Skeletal muscle satellite cell (primary cell): ENCODE results near the gene TRAF3IP1.

Source experiments
- H3K27me3 ChIP-seq: 2 replicates; pipeline ENCODE4 v1.7.0; 2013; ENCODE audit warnings: low read length; ENCODE audit not compliant: control insufficient read depth, insufficient read depth
- H3K36me3 ChIP-seq: 2 replicates; pipeline ENCODE4 v1.7.0; 2013; ENCODE audit warnings: mild to moderate bottlenecking, control low read depth, low read length; ENCODE audit not compliant: insufficient read depth
- H3K4me1 ChIP-seq: 2 replicates; pipeline ENCODE4 v1.7.0; 2013; ENCODE audit warnings: low read length; ENCODE audit not compliant: control insufficient read depth, insufficient read depth
- H3K4me2 ChIP-seq: 2 replicates; pipeline ENCODE4 v1.7.0; 2013; ENCODE audit warnings: mild to moderate bottlenecking, low read length
- H3K4me3 ChIP-seq: 2 replicates; pipeline ENCODE4 v1.7.0; 2013; ENCODE audit warnings: low read length
- H3K9ac ChIP-seq: 2 replicates; pipeline ENCODE4 v1.7.0; 2013; ENCODE audit warnings: mild to moderate bottlenecking, low read depth, low read length, moderate library complexity
- H3K9me3 ChIP-seq: replicated peaks from 2 replicates; pipeline ENCODE4 v1.7.0; 2013; ENCODE audit warnings: mild to moderate bottlenecking, control low read depth, low read length

TRAF3IP1 gene

GRCh38 chr2:238427435-238428162 lies 107.3 kb downstream of the TRAF3IP1 start:
- Histone ChIP-seq H3K4me2 (peak overlapping the region; percentile 98), H3K9me3 (no peaks in the 10 kb centered on the region), H3K36me3 (peaks cover 23% of the 10 kb centered on the region), H3K27me3 (no peaks in the 10 kb centered on the region), H3K4me1 (peaks cover 42% of the 10 kb centered on the region), H3K4me3 (peak overlapping the region; percentile 98), H3K9ac (peak overlapping the region; percentile 100)

- no peaks in the 10 kb centered on the region for H3K27me3 ChIP-seq
- H3K9me3 ChIP-seq: no peaks in the 10 kb centered on the region
- peaks cover 43% of the 10 kb centered on the region for H3K4me1 ChIP-seq
- peak overlapping the region; percentile 100 for H3K9ac ChIP-seq
- peaks cover 35% of the 10 kb centered on the region for H3K36me3 ChIP-seq
- H3K4me3 ChIP-seq: peak overlapping the region; percentile 98
- H3K4me2 ChIP-seq: peak overlapping the region; percentile 98
Observed at GRCh38 chr2:238428866-238429265, 108.5 kb downstream of the TRAF3IP1 start.

- Histone ChIP-seq H3K9ac (no peak overlapping the region), H3K4me3 (no peak overlapping the region), H3K27me3 (no peaks in the 10 kb centered on the region), H3K9me3 (no peaks in the 10 kb centered on the region), H3K4me2 (no peak overlapping the region), H3K36me3 (peaks cover 49% of the 10 kb centered on the region), H3K4me1 (peaks cover 50% of the 10 kb centered on the region)
Observed at GRCh38 chr2:238430781-238431180, 110.5 kb downstream of the TRAF3IP1 start.

GRCh38 chr2:238431456-238431855 lies 111.1 kb downstream of the TRAF3IP1 start:
- no peak overlapping the region for H3K4me2 ChIP-seq
- no peak overlapping the region for H3K4me3 ChIP-seq
- peaks cover 51% of the 10 kb centered on the region for H3K4me1 ChIP-seq
- peaks cover 56% of the 10 kb centered on the region for H3K36me3 ChIP-seq
- peak overlapping the region; percentile 35 for H3K9ac ChIP-seq
- H3K27me3 ChIP-seq: no peaks in the 10 kb centered on the region
- H3K9me3 ChIP-seq: no peaks in the 10 kb centered on the region

- no peaks in the 10 kb centered on the region for H3K27me3 ChIP-seq
- H3K9ac ChIP-seq: peak overlapping the region; percentile 89
- peaks cover 65% of the 10 kb centered on the region for H3K36me3 ChIP-seq
- peaks cover 51% of the 10 kb centered on the region for H3K4me1 ChIP-seq
- peak overlapping the region; percentile 56 for H3K4me3 ChIP-seq
- H3K4me2 ChIP-seq: peak overlapping the region; percentile 65
- H3K9me3 ChIP-seq: no peaks in the 10 kb centered on the region
Observed at GRCh38 chr2:238433300-238433915, 113.1 kb downstream of the TRAF3IP1 start.

GRCh38 chr2:238433941-238434845 lies 113.9 kb downstream of the TRAF3IP1 start:
- Histone ChIP-seq H3K27me3 (no peaks in the 10 kb centered on the region), H3K4me3 (peak overlapping the region; percentile 56), H3K4me1 (peaks cover 54% of the 10 kb centered on the region), H3K9me3 (no peaks in the 10 kb centered on the region), H3K9ac (peak overlapping the region; percentile 89), H3K4me2 (peak overlapping the region; percentile 65), H3K36me3 (peaks cover 62% of the 10 kb centered on the region)

- Histone ChIP-seq H3K4me2 (peak overlapping the region; percentile 58), H3K9ac (peak overlapping the region; percentile 85), H3K4me1 (peaks cover 61% of the 10 kb centered on the region), H3K9me3 (no peaks in the 10 kb centered on the region), H3K36me3 (peaks cover 60% of the 10 kb centered on the region), H3K27me3 (no peaks in the 10 kb centered on the region), H3K4me3 (peak overlapping the region; percentile 29)
Observed at GRCh38 chr2:238434846-238435751, 114.8 kb downstream of the TRAF3IP1 start.

- Histone ChIP-seq H3K36me3 (peaks cover 60% of the 10 kb centered on the region), H3K9ac (peak overlapping the region; percentile 85), H3K4me3 (no peak overlapping the region)
Observed at GRCh38 chr2:238435752-238436096, 115.4 kb downstream of the TRAF3IP1 start.

GRCh38 chr2:238438856-238439849 lies 118.8 kb downstream of the TRAF3IP1 start:
- Histone ChIP-seq H3K4me3 (peak overlapping the region; percentile 52), H3K27me3 (no peaks in the 10 kb centered on the region), H3K9me3 (no peaks in the 10 kb centered on the region), H3K36me3 (peaks cover 51% of the 10 kb centered on the region), H3K4me2 (peak overlapping the region; percentile 75), H3K9ac (peak overlapping the region; percentile 78), H3K4me1 (peaks cover 69% of the 10 kb centered on the region)

More at GRCh38 chr2:238435752-238436096, 115.4 kb downstream of the TRAF3IP1 start:
- no peaks in the 10 kb centered on the region for H3K9me3 ChIP-seq
- no peak overlapping the region for H3K4me2 ChIP-seq
- peaks cover 67% of the 10 kb centered on the region for H3K4me1 ChIP-seq
- no peaks in the 10 kb centered on the region for H3K27me3 ChIP-seq

- peaks cover 56% of the 10 kb centered on the region for H3K36me3 ChIP-seq
Observed at GRCh38 chr2:238439917-238440316, 119.6 kb downstream of the TRAF3IP1 start.

More at GRCh38 chr2:238439917-238440316, 119.6 kb downstream of the TRAF3IP1 start:
- peak overlapping the region; percentile 51 for H3K4me2 ChIP-seq
- peaks cover 63% of the 10 kb centered on the region for H3K4me1 ChIP-seq
- no peaks in the 10 kb centered on the region for H3K27me3 ChIP-seq
- H3K9ac ChIP-seq: peak overlapping the region; percentile 53
- H3K4me3 ChIP-seq: peak overlapping the region; percentile 18
- no peaks in the 10 kb centered on the region for H3K9me3 ChIP-seq
